OCI-LY7 (cell line): ENCODE measurements around the gene PXN. TPM values are rescaled to one million over a fixed set of nuclear protein-coding genes. Genes with fewer than 3 reads are reported as not detected.

Source experiments
- BruUV-seq: library from RNA; stranded (reverse); fragments of 400-500 nt; replicated peaks from 2 replicates; lab custom pipeline; 2021; lab: Mats Ljungman, UMichigan
- CTCF ChIA-PET: fragments of 300-600 bp; sonication (Branson Sonifier 250); formaldehyde crosslinking; loops from one replicate; lab custom pipeline; 2022; ENCODE audit warnings: antibody characterized with exemption; ENCODE audit not compliant: unreplicated experiment; lab: Charles Lee
- POLR2A ChIA-PET: fragments of 300-600 bp; sonication (Branson Sonifier 250); formaldehyde crosslinking; loops from one replicate; lab custom pipeline; 2022; ENCODE audit warnings: antibody characterized with exemption; lab: Charles Lee
- DNase-seq: peaks from one replicate; pipeline ENCODE4 v3.0.0-alpha.2; 2015; ENCODE audit warnings: low spot score
- H2AFZ ChIP-seq: fragments of 200-600 bp; sonication (generic), shearing (Covaris generic); 2 replicates; pipeline ENCODE4 v1.6.1; 2014; ENCODE audit warnings: mild to moderate bottlenecking, antibody characterized with exemption, low read length, moderate library complexity
- H3K27ac ChIP-seq: fragments of 200-600 bp; sonication (generic); 2 replicates; pipeline ENCODE4 v1.5.1; 2014; ENCODE audit warnings: mixed run types, low read depth, mild to moderate bottlenecking, moderate library complexity, low read length, inconsistent platforms; ENCODE audit not compliant: poor library complexity, severe bottlenecking
- H3K36me3 ChIP-seq: fragments of 200-600 bp; sonication (generic); 2 replicates; pipeline ENCODE4 v1.6.1; 2014; ENCODE audit warnings: mild to moderate bottlenecking, antibody characterized with exemption, low read length, moderate library complexity, mixed read lengths; ENCODE audit not compliant: insufficient read depth
- H3K4me1 ChIP-seq: fragments of 200-600 bp; sonication (generic); 2 replicates; pipeline ENCODE4 v1.5.1; 2014; ENCODE audit warnings: mild to moderate bottlenecking, low read length; ENCODE audit not compliant: insufficient read depth, poor library complexity, severe bottlenecking
- H3K4me2 ChIP-seq: fragments of 200-600 bp; sonication (generic); 2 replicates; pipeline ENCODE4 v1.6.1; 2014; ENCODE audit warnings: mild to moderate bottlenecking, low read length
- H3K4me3 ChIP-seq: fragments of 200-600 bp; sonication (generic); 2 replicates; pipeline ENCODE4 v1.5.1; 2014; ENCODE audit warnings: mild to moderate bottlenecking, low read depth, low read length; ENCODE audit not compliant: poor library complexity, severe bottlenecking
- H3K79me2 ChIP-seq: fragments of 200-600 bp; sonication (generic); 2 replicates; pipeline ENCODE4 v1.6.1; 2016; ENCODE audit warnings: low read depth, mild to moderate bottlenecking, low read length, moderate library complexity, mixed read lengths; ENCODE audit not compliant: insufficient read depth
- H3K9me2 ChIP-seq: fragments of 200-600 bp; sonication (generic); 2 replicates; pipeline ENCODE4 v1.6.1; 2016; ENCODE audit warnings: mild to moderate bottlenecking, low read length, mixed read lengths; ENCODE audit not compliant: insufficient read depth
- H3K9me3 ChIP-seq: fragments of 200-600 bp; sonication (generic); 2 replicates; pipeline ENCODE4 v1.6.1; 2014; ENCODE audit warnings: mild to moderate bottlenecking, mixed run types, low read length, mixed read lengths
- H4K20me1 ChIP-seq: fragments of 200-600 bp; sonication (generic); 2 replicates; pipeline ENCODE4 v1.6.1; 2014; ENCODE audit warnings: mild to moderate bottlenecking, antibody characterized with exemption, low read length, moderate library complexity, mixed read lengths; ENCODE audit not compliant: insufficient read depth
- EZH2phosphoT487 ChIP-seq: fragments of 200-600 bp; sonication (generic); IDR thresholded peaks from 2 replicates; pipeline ENCODE4 v1.6.1; 2018; ENCODE audit warnings: low read depth, borderline replicate concordance, mild to moderate bottlenecking, mixed run types, antibody characterized with exemption, low read length, moderate library complexity, mixed read lengths
- intact Hi-C: fragments of 100-400 bp; cut with micrococcal nuclease; formaldehyde crosslinking; loops from one replicate; pipeline ENCODE4 v1.10.0; 2022; ENCODE audit not compliant: unreplicated experiment
- total RNA-seq, 2 experiments: library from RNA; depleted of rRNA in 1 of 2; stranded (reverse); fragments of >200 nt in 1 of 2; shearing (Covaris generic) in 1 of 2; gene quantifications; 2 replicates each; pipeline ENCODE4 v1.2.3, GENCODE V29; 2014 to 2022
- TF ChIP-seq, protein P1 (sequence below): fragments of 200-600 bp; sonication (generic); conservative IDR thresholded peaks from 2 replicates; pipeline ENCODE4 v1.5.1; 2014; ENCODE audit warnings: mild to moderate bottlenecking, antibody characterized with exemption, low read length, moderate library complexity, mixed read lengths

PXN gene
- total RNA-seq, 2 experiments from 2014 or later = 8.6 to 22.9 TPM

DNA sequence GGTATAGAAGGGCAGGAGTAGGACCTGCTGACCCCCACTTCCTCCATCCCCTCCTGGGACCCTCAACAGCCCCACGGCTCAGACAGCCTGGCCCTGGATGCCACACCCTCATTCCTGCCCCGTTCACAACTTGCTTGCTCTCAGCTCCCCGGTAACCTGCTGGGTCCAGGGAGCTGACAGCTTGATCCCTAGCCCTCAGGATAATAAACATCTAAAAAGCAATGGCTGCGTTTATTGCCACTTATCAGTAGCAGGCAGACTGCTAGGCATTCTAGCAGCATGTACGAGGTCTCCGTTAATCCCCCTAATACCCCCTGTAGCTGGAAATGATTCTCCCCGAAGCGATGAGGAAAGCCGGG, 40.4 kb downstream of the PXN start:
- H3K79me2 ChIP-seq = no peaks in the 10 kb centered on the region

DNA sequence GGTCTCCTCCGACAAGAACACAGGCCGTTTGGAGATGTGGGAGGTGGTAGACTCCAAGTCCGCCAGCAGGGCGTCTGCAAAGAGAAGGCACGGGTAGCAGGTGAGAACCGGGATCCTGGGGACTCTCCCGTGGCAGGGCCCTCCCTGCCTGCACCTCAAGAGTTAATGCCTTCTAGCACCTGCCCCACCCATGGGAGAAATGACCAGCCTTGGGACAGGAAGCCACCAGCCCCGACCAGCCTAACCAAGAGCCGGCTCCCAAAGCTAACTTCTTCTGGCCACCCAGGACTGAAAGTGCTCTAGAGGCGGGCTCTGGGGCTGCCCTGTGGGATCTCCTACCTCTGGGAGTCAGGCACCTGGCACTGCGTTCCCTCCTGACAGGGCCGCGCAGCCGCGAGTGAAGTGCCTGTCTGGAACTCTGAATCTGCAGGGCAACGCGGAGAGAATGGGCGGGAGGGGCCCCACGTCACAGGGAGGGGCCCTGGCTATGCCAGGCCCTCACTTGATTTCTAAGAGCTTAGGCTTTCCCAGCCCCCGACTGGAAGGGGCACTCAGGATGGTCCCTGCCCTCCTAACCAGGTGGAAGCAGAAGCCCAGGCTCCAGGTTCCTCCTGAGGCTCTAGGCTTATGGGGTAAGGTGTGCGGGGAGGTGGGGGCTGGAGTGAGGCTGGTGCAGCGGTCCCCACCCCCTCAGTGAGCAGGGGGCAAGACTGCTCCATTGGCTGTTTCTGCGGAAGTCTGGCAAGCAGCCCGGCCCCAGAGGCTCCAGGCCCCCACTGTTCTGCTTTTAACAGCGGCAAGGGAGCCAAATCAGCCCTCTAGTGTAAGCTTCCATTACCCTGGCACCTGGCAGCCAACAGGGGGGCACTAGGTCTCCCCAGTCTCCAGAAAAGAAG, 41.0 kb downstream of the PXN start:
- H2AFZ ChIP-seq = no peak overlapping the region
- no peaks in the 10 kb centered on the region for H3K36me3 ChIP-seq
- no peak overlapping the region for H3K4me3 ChIP-seq
- H3K4me2 ChIP-seq = no peak overlapping the region
- H3K27ac ChIP-seq = no peak overlapping the region
- no peaks in the 10 kb centered on the region for H3K9me2 ChIP-seq
- CTCF ChIA-PET = interaction anchor here (0.5 kb wide), 1 partner anchor 94 kb away, joined by 4 read pairs; no protein-coding TSS in a partner anchor
- H3K79me2 ChIP-seq = no peaks in the 10 kb centered on the region
- POLR2A ChIA-PET = interaction anchor here (1.0 kb wide), 1 partner anchor 23 kb away, joined by 4 read pairs; no protein-coding TSS in a partner anchor
- intact Hi-C loops = loop anchor here (10.0 kb wide), 1 partner anchor 210 kb away; the partner anchor contains the start of gene COX6A1
- H3K4me1 ChIP-seq = peaks cover 33% of the 10 kb centered on the region
- no peaks in the 10 kb centered on the region for H4K20me1 ChIP-seq
- H3K9me3 ChIP-seq = no peaks in the 10 kb centered on the region
- no peak for TF ChIP-seq EZH2phosphoT487
- TF ChIP-seq, protein P1, sequence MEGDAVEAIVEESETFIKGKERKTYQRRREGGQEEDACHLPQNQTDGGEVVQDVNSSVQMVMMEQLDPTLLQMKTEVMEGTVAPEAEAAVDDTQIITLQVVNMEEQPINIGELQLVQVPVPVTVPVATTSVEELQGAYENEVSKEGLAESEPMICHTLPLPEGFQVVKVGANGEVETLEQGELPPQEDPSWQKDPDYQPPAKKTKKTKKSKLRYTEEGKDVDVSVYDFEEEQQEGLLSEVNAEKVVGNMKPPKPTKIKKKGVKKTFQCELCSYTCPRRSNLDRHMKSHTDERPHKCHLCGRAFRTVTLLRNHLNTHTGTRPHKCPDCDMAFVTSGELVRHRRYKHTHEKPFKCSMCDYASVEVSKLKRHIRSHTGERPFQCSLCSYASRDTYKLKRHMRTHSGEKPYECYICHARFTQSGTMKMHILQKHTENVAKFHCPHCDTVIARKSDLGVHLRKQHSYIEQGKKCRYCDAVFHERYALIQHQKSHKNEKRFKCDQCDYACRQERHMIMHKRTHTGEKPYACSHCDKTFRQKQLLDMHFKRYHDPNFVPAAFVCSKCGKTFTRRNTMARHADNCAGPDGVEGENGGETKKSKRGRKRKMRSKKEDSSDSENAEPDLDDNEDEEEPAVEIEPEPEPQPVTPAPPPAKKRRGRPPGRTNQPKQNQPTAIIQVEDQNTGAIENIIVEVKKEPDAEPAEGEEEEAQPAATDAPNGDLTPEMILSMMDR = no peak
- no TSS peak for BruUV-seq
- DNase-seq = no peak

More for the DNA sequence above, 40.4 kb downstream of the PXN start:
- ChIA-PET POLR2A (interaction anchor here (0.6 to 4.8 kb wide), 3 partner anchors 24 to 66 kb away, joined by 4 to 75 read pairs (median 4); partner anchors contain the start of genes RNU4-1 and RNU4-2), CTCF (interaction anchor here (0.5 kb wide), 1 partner anchor 93 kb away, joined by 4 read pairs; no protein-coding TSS in a partner anchor)
- BruUV-seq = no TSS peak
- Histone ChIP-seq H3K9me2 (no peaks in the 10 kb centered on the region), H3K9me3 (no peaks in the 10 kb centered on the region), H3K4me1 (peaks cover 40% of the 10 kb centered on the region), H3K27ac (no peak overlapping the region), H3K4me2 (no peak overlapping the region; the same call in 1 of the 2 replicates), H3K36me3 (no peaks in the 10 kb centered on the region), H4K20me1 (no peaks in the 10 kb centered on the region), H2AFZ (no peak overlapping the region), H3K4me3 (no peak overlapping the region)
- no peak for DNase-seq
- no peak for TF ChIP-seq EZH2phosphoT487
- TF ChIP-seq, protein P1 = no peak
- intact Hi-C loops = loop anchor here (10.0 kb wide), 1 partner anchor 210 kb away; the partner anchor contains the start of gene COX6A1
